Keratinocyte (primary cell): Measurements from ENCODE around the gene JDP2. TPM values are rescaled to one million over a fixed set of nuclear protein-coding genes. Genes with fewer than 3 reads are reported as not detected.

Experiments
- DNase-seq: peaks from one replicate; pipeline ENCODE4 v3.0.0-alpha.2; 2011; ENCODE audit warnings: low read depth, missing footprints, low spot score
- FAIRE-seq: peaks from 2 replicates; lab custom pipeline; 2011; peaks lifted over from hg19 to GRCh38; lab: Jason Lieb, UNC
- H2AFZ ChIP-seq: 2 replicates; pipeline ENCODE4 v1.6.0; 2012; ENCODE audit warnings: low read length, control low read depth, inconsistent platforms; ENCODE audit not compliant: control insufficient read depth
- H3K27ac ChIP-seq: 2 replicates; pipeline ENCODE4 v1.5.1; 2011; ENCODE audit warnings: low read length; ENCODE audit not compliant: control insufficient read depth, insufficient read depth
- H3K27me3 ChIP-seq: 3 replicates; pipeline ENCODE4 v1.6.0; 2011; ENCODE audit warnings: low read length; ENCODE audit not compliant: control insufficient read depth, insufficient read depth; ENCODE audit errors: extremely low read depth
- H3K36me3 ChIP-seq, 2 experiments: 2 replicates in 1 of 2; 3 replicates in 1 of 2; pipeline ENCODE4 v1.5.1; 2011; ENCODE audit warnings: low read length in 2 of 2, mild to moderate bottlenecking in 1 of 2; ENCODE audit not compliant: control insufficient read depth in 2 of 2, insufficient read depth in 2 of 2; ENCODE audit errors: extremely low read depth in 1 of 2
- H3K4me1 ChIP-seq: 3 replicates; pipeline ENCODE4 v1.5.1; 2011; ENCODE audit warnings: low read length; ENCODE audit not compliant: control insufficient read depth, insufficient read depth; ENCODE audit errors: extremely low read depth
- H3K4me2 ChIP-seq: 3 replicates; pipeline ENCODE4 v1.6.0; 2011; ENCODE audit warnings: low read depth, low read length; ENCODE audit not compliant: control insufficient read depth, insufficient read depth; ENCODE audit errors: extremely low read depth
- H3K4me3 ChIP-seq, 3 experiments: fragments of 200-600 bp in 1 of 3; sonication (generic) in 1 of 3; 2 replicates in 2 of 3; 3 replicates in 1 of 3; pipeline ENCODE4 v1.5.1; 2011 to 2016; ENCODE audit warnings: low read length in 3 of 3, mild to moderate bottlenecking in 3 of 3, control low read depth in 2 of 3, inconsistent platforms in 1 of 3, low read depth in 1 of 3, mixed read lengths in 1 of 3, mixed run types in 1 of 3, moderate library complexity in 1 of 3; ENCODE audit not compliant: control insufficient read depth in 2 of 3, insufficient read depth in 2 of 3; ENCODE audit errors: extremely low read depth in 1 of 3
- H3K79me2 ChIP-seq: 2 replicates; pipeline ENCODE4 v1.6.0; 2012; ENCODE audit warnings: low read length; ENCODE audit not compliant: control insufficient read depth, insufficient read depth
- H3K9ac ChIP-seq: 3 replicates; pipeline ENCODE4 v1.6.0; 2011; ENCODE audit warnings: low read length; ENCODE audit not compliant: control insufficient read depth, insufficient read depth; ENCODE audit errors: extremely low read depth
- H3K9me1 ChIP-seq: 3 replicates; pipeline ENCODE4 v1.6.0; 2011; ENCODE audit warnings: low read length; ENCODE audit not compliant: control insufficient read depth, insufficient read depth; ENCODE audit errors: extremely low read depth
- H3K9me3 ChIP-seq: 2 replicates; pipeline ENCODE4 v1.5.1; 2012; ENCODE audit warnings: low read depth, low read length; ENCODE audit not compliant: control insufficient read depth
- H4K20me1 ChIP-seq: 3 replicates; pipeline ENCODE4 v1.6.0; 2011; ENCODE audit warnings: low read length; ENCODE audit not compliant: control insufficient read depth, insufficient read depth; ENCODE audit errors: extremely low read depth
- CTCF ChIP-seq, 3 experiments: IDR thresholded peaks in 1 of 3; conservative IDR thresholded peaks in 1 of 3; optimal IDR thresholded peaks in 1 of 3; 2 replicates in 2 of 3; 3 replicates in 1 of 3; pipeline versions ENCODE3 to v1.5.1; 2011; ENCODE audit warnings: low read length in 3 of 3, mild to moderate bottlenecking in 3 of 3, moderate library complexity in 2 of 3, control low read depth in 1 of 3, inconsistent platforms in 1 of 3; ENCODE audit not compliant: insufficient read depth in 2 of 3; ENCODE audit errors: extremely low read depth in 1 of 3
- EZH2 ChIP-seq: IDR thresholded peaks from one replicate; pipeline ENCODE4 v1.6.1; 2012; ENCODE audit warnings: inconsistent platforms, mild to moderate bottlenecking, low read length, moderate library complexity
- dilution Hi-C: fragments of 300-500 bp; cut with MboI; formaldehyde crosslinking; loops from one replicate; pipeline ENCODE4 v1.7.0; 2020; ENCODE audit warnings: low sequenced_read_pairs; ENCODE audit not compliant: extremely low pct_ligation_motif_present
- polyA plus RNA-seq, 5 experiments: library from polyadenylated mRNA; depleted of rRNA in 3 of 5; stranded (reverse) in 3 of 5; stranded (forward) in 1 of 5; unstranded in 1 of 5; fragments of >200 nt; gene quantifications; 1 replicate in 1 of 5; 2 replicates in 3 of 5; 3 replicates in 1 of 5; pipeline versions ENCODE4 v1.2.1 to v1.2.3, GENCODE V29; 2011 to 2012; ENCODE audit warnings: missing spikeins in 2 of 5, low read depth in 1 of 5, low replicate concordance in 1 of 5

The JDP2 gene
- polyA plus RNA-seq, 1 donor (not counting 4 experiments of a cell fraction or from before 2014, with no cell fraction given), result 13.5 TPM

GRCh38 chr14:75430976-75431375, 3.2 kb downstream of the JDP2 start:
- H3K27ac ChIP-seq, result no peak overlapping the region
- no peak overlapping the region for H2AFZ ChIP-seq
- peaks cover 20% of the 10 kb centered on the region for H3K4me1 ChIP-seq
- DNase-seq, result no peak
- peak overlapping the region; percentile 81 for H3K4me2 ChIP-seq
- dilution Hi-C loops, result no loop called here
- no peak overlapping the region for H3K4me3 ChIP-seq
- H3K27me3 ChIP-seq, result no peaks in the 10 kb centered on the region
- no peak overlapping the region for H3K9ac ChIP-seq
- peaks cover 9% of the 10 kb centered on the region for H4K20me1 ChIP-seq
- no peak for FAIRE-seq
- H3K36me3 ChIP-seq, result peaks cover 7 to 12% of the 10 kb centered on the region in 2 experiments
- H3K9me1 ChIP-seq, result no peaks in the 10 kb centered on the region
- H3K9me3 ChIP-seq, result no peaks in the 10 kb centered on the region
- TF ChIP-seq EZH2 (no peak), CTCF (optimal IDR thresholded peaks at IDR 0.05 in 1 of 3, IDR thresholded peaks at IDR 0.05 in 1 of 3, conservative IDR thresholded peaks at IDR 0.05 in 1 of 3; ENCODE audit: extremely low read depth in 1 of 3, insufficient read depth in 2 of 3, low read length in 3 of 3) (no peak)
- peaks cover 17% of the 10 kb centered on the region for H3K79me2 ChIP-seq

GRCh38 chr14:75431827-75432226, 4.0 kb downstream of the JDP2 start:
- no peak overlapping the region for H3K27ac ChIP-seq
- FAIRE-seq (no peak), DNase-seq (no peak)
- H3K4me2 ChIP-seq, result no peak overlapping the region
- peaks cover 9% of the 10 kb centered on the region for H4K20me1 ChIP-seq
- no peaks in the 10 kb centered on the region for H3K9me1 ChIP-seq
- H3K9me3 ChIP-seq, result no peaks in the 10 kb centered on the region
- H3K4me1 ChIP-seq, result peaks cover 20% of the 10 kb centered on the region
- no peak overlapping the region for H3K9ac ChIP-seq
- no peaks in the 10 kb centered on the region for H3K27me3 ChIP-seq
- peaks cover 17% of the 10 kb centered on the region for H3K79me2 ChIP-seq
- H3K36me3 ChIP-seq, result peaks cover 7 to 20% of the 10 kb centered on the region in 2 experiments
- no peak overlapping the region for H2AFZ ChIP-seq
- dilution Hi-C loops, result no loop called here
- TF ChIP-seq EZH2, result no peak
- H3K4me3 ChIP-seq, result no peak overlapping the region

GRCh38 chr14:75432411-75432810, 4.6 kb downstream of the JDP2 start:
- Histone ChIP-seq H3K9me3 (no peaks in the 10 kb centered on the region), H3K4me1 (peaks cover 20% of the 10 kb centered on the region), H3K27ac (no peak overlapping the region), H2AFZ (no peak overlapping the region), H3K4me2 (no peak overlapping the region), H3K9ac (no peak overlapping the region), H3K4me3 (no peak overlapping the region), H3K9me1 (no peaks in the 10 kb centered on the region), H4K20me1 (peaks cover 9% of the 10 kb centered on the region), H3K79me2 (peaks cover 17% of the 10 kb centered on the region), H3K36me3 (peaks cover 7 to 23% of the 10 kb centered on the region in 2 experiments), H3K27me3 (no peaks in the 10 kb centered on the region)
- no peak for TF ChIP-seq CTCF (optimal IDR thresholded peaks at IDR 0.05 in 1 of 3, IDR thresholded peaks at IDR 0.05 in 1 of 3, conservative IDR thresholded peaks at IDR 0.05 in 1 of 3; ENCODE audit: extremely low read depth in 1 of 3, insufficient read depth in 2 of 3, low read length in 3 of 3)
- dilution Hi-C loops, result no loop called here
- FAIRE-seq (no peak), DNase-seq (no peak)
